ENCODE measurements around the gene LIN7A.

Gene LIN7A

DNA sequence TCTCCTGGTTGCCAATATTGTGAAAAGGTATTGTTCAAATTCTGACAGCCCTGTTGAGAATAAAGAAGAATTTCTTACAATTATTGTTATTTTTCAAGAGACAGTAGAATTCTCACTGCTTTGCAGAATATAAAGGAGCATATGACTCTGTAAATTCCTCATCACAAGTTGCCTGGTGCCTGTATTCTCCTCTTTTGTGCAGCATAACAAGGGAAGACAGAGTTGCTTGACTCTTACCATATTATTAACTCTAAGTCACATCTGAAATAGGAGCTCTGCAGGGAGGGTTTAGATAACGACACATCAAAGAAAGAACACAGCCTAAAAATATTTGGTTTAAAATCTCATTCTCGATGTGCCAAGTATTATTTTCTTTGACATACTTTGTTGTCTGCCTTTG, 189.9 kb downstream of the LIN7A start:
- TF ChIP-seq, protein P1, sequence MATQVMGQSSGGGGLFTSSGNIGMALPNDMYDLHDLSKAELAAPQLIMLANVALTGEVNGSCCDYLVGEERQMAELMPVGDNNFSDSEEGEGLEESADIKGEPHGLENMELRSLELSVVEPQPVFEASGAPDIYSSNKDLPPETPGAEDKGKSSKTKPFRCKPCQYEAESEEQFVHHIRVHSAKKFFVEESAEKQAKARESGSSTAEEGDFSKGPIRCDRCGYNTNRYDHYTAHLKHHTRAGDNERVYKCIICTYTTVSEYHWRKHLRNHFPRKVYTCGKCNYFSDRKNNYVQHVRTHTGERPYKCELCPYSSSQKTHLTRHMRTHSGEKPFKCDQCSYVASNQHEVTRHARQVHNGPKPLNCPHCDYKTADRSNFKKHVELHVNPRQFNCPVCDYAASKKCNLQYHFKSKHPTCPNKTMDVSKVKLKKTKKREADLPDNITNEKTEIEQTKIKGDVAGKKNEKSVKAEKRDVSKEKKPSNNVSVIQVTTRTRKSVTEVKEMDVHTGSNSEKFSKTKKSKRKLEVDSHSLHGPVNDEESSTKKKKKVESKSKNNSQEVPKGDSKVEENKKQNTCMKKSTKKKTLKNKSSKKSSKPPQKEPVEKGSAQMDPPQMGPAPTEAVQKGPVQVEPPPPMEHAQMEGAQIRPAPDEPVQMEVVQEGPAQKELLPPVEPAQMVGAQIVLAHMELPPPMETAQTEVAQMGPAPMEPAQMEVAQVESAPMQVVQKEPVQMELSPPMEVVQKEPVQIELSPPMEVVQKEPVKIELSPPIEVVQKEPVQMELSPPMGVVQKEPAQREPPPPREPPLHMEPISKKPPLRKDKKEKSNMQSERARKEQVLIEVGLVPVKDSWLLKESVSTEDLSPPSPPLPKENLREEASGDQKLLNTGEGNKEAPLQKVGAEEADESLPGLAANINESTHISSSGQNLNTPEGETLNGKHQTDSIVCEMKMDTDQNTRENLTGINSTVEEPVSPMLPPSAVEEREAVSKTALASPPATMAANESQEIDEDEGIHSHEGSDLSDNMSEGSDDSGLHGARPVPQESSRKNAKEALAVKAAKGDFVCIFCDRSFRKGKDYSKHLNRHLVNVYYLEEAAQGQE (IDR thresholded peaks at IDR 0.05; ENCODE audit: low read depth), result no peak
- TF ChIP-seq, protein P2, sequence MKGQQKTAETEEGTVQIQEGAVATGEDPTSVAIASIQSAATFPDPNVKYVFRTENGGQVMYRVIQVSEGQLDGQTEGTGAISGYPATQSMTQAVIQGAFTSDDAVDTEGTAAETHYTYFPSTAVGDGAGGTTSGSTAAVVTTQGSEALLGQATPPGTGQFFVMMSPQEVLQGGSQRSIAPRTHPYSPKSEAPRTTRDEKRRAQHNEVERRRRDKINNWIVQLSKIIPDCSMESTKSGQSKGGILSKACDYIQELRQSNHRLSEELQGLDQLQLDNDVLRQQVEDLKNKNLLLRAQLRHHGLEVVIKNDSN (IDR thresholded peaks at IDR 0.05), result no peak
- TF ChIP-seq CEBPB (IDR thresholded peaks at IDR 0.05) (no peak), FOXM1 (IDR thresholded peaks at IDR 0.05; ENCODE audit: borderline replicate concordance, low read depth) (no peak), YY1 (IDR thresholded peaks at IDR 0.05; ENCODE audit: low read depth) (no peak), RAD21 (IDR thresholded peaks at IDR 0.05; ENCODE audit: low read depth) (no peak), ZBTB7A (IDR thresholded peaks at IDR 0.05; ENCODE audit: low read depth) (no peak), EP300 (IDR thresholded peaks at IDR 0.05; ENCODE audit: borderline replicate concordance) (no peak), TAF1 (IDR thresholded peaks at IDR 0.05; ENCODE audit: low read depth) (no peak), NFIC (IDR thresholded peaks at IDR 0.05) (no peak), TCF12 (IDR thresholded peaks at IDR 0.05; ENCODE audit: low read depth) (no peak), TEAD4 (IDR thresholded peaks at IDR 0.05) (no peak), EGR1 (IDR thresholded peaks at IDR 0.05) (no peak)
- TF ChIP-seq, protein P3, sequence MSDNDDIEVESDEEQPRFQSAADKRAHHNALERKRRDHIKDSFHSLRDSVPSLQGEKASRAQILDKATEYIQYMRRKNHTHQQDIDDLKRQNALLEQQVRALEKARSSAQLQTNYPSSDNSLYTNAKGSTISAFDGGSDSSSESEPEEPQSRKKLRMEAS (IDR thresholded peaks at IDR 0.05), result no peak

DNA sequence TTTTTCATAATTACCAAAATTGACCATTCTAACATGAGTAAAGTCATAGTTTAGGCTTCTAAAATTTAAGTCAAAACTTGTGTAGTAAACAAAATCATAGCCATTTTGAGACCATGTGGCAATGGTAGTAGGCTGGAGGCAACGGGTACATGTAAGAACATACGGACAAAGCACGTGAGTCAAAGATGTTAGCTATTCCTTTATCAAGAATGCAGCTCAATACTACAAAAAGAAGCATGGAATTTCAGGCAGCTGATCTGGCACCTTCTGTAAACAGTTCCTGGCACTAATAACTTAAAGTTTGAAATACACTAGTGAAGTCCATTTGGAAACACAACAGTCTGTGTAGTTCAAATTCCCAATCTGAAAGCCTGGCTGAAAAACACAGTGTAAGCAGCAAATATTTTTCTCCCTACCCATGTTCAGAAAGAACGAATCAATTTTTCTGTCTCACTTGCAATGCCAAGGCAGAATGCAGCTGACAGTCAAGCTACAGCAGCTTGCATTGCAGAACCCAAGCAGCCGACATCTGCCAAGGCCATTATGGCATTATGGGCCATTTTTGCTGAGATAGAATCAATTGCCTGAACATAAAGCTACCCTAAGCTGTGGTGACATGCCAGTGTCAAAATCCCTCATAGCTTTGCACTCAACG, 191.8 kb downstream of the LIN7A start:
- TF ChIP-seq CREB1 (IDR thresholded peaks at IDR 0.05; ENCODE audit: low read depth) (no peak), CEBPB (IDR thresholded peaks at IDR 0.05) (no peak), TEAD4 (IDR thresholded peaks at IDR 0.05) (no peak), EGR1 (IDR thresholded peaks at IDR 0.05) (no peak), FOXM1 (IDR thresholded peaks at IDR 0.05; ENCODE audit: borderline replicate concordance, low read depth) (no peak), TAF1 (IDR thresholded peaks at IDR 0.05; ENCODE audit: low read depth) (no peak), RAD21 (IDR thresholded peaks at IDR 0.05; ENCODE audit: low read depth) (no peak), TCF12 (IDR thresholded peaks at IDR 0.05; ENCODE audit: low read depth) (no peak), ZBTB7A (IDR thresholded peaks at IDR 0.05; ENCODE audit: low read depth) (no peak), EP300 (IDR thresholded peaks at IDR 0.05; ENCODE audit: borderline replicate concordance) (no peak), NFIC (IDR thresholded peaks at IDR 0.05) (no peak), YY1 (IDR thresholded peaks at IDR 0.05; ENCODE audit: low read depth) (no peak)
- TF ChIP-seq, protein P3 (IDR thresholded peaks at IDR 0.05), result no peak
- TF ChIP-seq, protein P2 (IDR thresholded peaks at IDR 0.05), result no peak
- TF ChIP-seq, protein P1 (IDR thresholded peaks at IDR 0.05; ENCODE audit: low read depth), result no peak
